ENCODE data around the gene TTC21A.

Gene TTC21A

DNA sequence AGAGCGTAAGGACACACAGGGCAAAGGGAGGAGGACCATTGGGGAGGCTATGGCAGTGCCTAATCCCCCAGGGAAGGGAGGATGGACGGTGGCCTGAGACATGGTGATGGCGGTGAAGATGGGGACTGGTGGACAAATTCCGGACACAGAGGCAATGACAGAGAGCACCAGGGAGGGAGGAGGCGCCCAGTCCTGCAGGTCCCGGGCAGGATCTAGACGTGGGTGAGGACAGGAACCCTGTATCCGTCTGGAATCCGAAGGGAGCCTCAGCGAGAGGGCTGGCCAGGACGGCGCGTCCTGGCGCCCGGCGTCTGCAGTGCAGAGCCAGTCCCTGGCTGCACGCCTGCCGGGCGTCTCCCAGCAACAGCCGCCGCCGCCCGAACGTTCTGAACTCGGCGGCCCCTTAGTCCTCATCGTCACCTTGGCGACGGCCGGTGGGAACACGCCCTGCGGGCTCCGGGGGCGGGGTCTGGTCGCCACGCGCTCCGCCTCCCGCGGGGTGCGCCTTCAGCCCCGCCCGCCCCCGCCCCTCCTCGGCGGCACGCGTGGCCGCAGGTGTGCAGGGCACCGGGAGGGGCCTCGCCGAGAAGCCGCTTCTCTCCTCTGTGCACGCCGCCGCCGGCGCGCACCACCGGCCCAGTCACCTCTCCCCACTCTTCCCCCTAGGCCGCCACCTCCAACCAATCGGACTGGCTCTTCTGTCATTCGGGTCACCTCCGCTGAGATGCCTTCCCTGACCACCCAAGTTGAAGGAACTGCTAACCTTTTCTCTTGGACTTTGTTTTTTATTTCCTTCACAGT, 73.3 kb downstream of the TTC21A start:
- DNase-seq: peak; percentile 91
- peak; percentile 82 for ATAC-seq

DNA sequence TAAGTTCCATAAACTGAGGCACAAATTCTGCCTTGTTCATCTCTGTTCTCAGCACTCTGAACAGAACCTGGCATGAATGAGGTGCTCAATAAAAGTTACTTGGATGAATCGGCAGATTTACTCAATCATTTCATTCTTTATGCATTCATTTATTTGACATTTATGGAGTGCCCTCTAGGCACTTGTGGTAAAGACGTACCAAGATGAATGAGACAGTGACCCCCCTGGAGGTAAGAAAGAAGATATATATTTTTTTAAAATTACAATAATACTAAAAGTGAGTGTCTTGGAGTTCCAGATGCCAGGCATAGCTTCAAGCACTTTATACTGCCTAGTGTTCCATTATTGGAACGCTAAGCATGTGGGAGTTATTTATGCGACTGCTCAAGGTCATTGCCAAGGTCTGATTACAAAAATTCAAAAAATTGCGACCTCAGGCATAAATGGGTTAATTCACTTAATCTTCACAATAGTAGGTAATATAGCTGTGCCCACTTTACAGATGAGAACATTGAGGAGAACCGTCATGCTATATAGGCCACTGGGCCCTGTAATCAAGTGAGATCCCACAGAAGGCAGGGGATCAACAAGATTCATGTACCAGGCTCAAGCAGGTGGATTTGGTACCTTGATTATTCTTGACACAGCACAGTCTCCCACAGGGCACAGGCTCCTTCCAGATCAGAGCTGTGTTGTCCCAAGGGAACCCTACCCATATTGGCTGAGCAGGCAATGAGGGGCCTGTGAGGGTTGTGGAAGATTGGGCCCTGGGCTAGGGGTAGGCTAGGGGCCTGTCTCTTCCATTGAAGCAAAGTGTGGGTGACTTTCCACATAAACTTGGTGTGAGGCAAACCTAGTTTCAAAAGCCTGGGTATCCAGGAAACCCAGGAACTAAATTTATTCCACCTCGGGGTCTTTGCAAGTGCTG, 74.2 kb downstream of the TTC21A start:
- DNase-seq (no peak), ATAC-seq (no peak)

DNA sequence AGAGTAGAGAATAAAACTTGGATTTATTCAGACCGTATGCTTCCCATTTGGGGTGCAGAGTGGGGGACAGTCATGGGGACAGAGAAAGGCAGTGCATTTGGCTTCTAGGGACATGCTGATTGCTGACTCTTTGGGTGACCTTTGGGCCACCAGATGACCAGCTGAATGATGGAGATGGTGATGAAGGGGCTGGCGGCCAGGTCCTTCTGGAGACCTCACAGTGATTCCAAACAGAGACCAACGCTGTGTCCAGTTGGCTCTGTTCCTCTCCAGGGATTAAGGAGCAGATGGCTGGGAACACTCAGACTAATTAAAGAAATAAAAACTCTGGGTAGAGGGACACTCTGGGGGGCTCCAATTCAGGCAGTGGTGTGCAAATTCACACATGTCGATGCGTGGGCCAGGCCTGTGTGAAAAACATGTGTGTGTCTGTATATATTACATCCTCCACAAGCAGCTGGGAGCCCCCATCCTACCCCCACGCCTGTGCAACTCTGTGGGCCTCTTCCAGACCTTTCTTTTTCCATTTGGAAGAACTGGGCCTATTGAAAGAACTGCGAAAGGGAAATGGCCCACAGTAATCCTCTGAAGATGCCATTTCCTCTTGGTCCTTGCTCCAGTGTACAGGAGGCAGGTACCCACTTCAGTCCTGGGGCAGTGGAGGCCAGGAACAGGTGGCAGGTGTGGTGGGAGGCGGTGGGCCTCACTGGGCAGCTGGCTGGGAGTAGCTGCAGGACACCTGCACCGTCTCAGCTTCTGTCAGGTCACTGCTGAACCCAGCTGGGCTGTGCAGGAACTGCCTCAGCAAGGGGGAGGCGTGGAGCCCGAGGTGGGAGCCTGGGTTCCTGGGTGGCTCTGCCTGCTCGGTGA, 76.0 kb downstream of the TTC21A start:
- ATAC-seq: no peak
- DNase-seq: no peak

DNA sequence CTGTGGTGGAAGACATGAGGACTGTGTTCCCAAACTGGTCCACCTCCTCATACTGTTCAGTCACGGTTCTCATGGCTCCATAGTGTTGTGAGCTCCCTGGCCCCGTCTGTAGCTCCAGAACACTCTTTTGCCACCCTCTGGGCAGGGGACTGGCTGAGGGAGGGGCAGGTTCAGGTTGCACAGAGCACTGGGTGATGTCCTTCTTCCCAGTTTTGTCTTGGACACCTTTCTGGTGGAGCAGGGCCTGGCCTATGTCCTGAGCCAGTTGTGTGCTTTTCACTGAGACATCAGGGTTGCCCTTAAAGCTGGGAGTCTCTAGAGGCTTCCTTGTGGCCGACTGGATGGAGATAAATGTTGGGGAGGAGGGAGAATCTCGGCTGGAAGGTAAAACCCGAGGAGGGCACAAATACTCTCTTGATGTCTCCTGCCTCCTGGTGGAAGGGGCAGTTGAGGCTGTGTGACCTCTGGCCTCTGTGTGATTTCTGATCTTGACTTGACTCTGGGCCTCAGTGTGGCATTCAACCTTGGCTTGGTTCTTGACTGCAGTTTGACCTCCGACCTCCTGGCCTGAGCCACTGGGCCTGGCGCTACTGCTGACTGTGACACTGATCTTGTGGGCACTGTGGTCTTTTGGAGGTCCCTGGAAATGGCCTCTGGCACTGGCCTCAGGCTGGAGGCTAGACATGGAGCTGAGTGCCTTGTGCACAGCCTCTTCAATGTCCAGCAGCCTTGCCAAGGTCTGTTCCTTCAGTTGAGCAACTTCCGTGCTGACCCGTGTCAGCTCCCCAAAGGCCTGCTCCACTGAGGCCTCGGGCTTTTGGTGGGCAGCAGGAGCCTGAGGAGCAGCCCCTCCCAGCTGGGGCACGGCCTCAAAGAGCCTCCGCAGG, 76.8 kb downstream of the TTC21A start:
- DNase-seq (no peak), ATAC-seq (no peak)

DNA sequence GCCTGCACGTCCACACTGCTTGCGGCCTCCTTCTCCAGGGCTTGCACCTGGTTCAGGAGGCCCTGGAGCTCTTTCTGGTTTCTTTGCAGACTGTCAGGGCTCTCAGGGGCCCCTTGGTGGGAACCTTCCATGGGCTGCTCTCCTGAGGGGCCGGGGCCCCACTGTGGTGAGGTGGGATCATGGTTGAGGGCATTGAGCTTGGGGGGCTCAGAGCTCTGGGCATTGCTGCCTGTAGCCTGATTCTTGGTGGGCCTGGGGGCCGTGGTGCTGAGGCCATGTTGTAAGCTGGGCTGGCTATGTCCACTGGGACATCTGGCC, 77.4 kb downstream of the TTC21A start:
- DNase-seq (no peak), ATAC-seq (no peak)

DNA sequence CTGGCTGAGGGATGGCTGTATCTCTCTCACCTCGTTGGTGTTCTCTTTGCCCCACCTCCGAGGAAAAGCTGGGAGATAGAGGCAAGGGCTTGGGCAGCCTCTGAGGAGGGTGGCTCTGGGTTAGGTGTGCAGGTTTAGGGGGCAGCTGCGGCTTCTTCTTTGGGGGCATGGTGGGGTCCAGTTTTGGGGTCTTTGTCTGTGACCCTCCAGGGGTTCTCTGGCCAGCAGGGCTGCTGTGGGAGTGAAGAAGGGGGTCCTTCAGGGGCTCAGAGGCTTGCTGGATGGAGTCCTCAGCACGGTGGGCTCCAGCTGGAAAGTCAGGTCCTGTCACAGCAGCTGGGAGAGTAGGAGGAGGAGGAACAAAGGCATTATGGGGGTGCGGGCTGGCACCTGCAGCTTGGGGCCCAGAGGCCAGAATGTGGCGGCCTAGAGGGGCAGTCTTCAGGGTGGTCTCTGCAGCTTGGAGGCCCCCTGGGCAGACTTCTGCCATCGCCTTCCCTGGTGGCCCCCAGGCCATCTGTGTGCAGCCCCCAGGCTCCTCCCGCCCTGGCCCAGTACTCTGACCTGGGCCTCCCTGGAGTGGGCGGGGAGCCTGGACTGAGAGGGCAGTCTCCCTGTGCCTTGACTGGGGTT, 78.0 kb downstream of the TTC21A start:
- ATAC-seq (no peak), DNase-seq (no peak)

DNA sequence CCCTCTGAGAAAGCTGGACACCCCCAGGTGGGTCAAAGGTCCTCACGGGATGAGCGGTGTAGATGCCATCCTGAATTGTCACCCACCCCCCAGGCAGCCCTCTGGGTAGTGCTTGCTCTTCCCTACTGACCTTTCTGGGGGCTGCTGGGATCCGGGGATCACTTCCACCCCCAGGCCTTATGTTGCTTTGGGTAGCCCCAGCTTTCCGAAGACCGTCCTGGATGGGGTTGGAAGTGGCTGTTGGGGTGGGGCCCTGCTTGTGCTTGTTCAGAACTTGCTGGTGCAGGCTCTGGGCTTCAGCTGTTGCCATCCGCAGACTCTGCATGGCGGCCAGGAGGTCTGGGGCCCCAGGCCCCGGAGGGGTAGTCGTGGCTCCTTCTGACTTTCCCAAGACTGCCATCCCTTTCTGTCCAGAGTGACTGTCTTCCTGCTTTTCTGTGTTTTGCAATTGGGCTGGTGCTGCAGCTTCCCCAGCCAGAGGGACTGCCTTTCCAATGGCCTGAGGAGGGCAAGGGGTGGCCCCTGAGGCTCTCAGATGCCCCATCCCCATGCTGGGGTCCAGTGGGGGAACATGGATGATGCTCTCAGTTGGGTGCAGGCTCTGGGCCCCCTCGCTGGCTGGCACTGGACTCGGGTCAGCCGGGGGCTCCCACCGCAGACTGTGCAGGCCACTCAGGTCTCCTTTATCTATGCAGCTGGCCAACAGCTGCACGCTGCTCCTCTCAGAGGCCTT, 78.6 kb downstream of the TTC21A start:
- no peak for ATAC-seq

DNA sequence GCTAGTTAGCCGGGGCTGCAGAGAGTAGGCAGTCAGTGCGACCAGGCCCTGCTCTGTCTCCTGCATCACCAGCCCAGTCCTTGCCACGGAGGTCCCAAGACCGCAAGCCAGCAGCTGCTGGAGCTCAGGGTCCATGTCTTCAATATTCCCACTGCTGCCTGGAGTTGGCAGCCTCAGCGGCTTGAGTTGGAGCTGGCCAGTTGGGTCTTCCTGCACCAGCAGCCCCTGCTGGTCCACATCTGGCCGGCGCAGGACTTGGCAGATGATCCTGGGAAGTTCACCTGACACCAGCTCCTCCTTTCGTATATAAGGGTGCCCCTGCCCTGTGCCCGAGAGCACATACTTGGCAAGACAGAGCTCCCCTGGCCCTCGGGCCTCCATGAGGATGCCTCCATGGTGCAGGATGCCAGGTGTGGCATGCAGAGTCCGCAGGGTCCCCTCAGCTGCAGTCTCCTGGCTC, 79.2 kb downstream of the TTC21A start:
- no peak for ATAC-seq
- DNase-seq: no peak

More for the DNA sequence above, 78.6 kb downstream of the TTC21A start:
- DNase-seq: no peak

DNA sequence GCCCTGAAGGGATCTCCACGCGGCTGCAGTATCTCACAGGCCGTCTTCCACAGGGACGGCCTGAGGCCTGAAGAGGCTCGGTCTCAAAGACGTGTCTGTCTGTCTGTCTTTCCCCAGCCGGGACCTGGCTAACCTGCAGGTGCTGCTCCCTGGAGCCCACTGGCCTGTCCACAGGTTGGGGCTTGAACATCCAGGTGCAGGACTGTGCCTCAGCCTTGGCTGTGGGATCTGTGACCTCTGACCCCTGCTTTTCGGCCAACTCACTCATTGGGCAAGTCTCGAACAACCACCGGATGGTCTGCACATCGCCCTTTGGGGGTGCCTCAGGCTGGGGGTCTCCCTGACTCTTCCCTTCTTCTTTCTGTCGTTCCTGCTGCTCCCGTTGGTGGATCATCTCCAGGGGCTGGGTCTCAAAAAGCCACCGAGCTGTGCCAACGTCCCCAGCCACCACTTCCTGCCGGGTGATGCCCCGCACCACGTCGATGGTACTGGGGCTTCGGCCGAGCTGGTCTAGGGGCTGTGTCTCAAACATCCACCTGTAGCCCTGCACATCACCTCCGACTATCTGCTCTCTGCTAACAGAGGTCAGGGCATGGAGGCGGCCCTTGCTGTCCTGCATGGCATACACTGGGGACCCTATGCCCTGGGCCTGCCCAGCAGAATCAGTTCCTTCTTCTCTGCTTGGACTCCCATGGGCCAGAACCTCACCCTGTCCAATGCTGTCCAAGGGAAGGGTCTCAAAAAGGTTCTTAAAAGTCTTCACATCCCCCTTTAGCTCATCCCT, 80.1 kb downstream of the TTC21A start:
- no peak for ATAC-seq
- DNase-seq: no peak

Data from stimulated activated naive CD8-positive, alpha-beta T cell treated with anti-CD3 and anti-CD28 coated beads, Interleukin-15, Interleukin-2, amounts not matched to agents 100 U/mL and 50 U/mL, for 24 hours (primary cell).